Testis (tissue), 3 donors: ENCODE measurements around the gene C6orf47. TPM values are rescaled to one million over a fixed set of nuclear protein-coding genes. Genes with fewer than 3 reads are reported as not detected.

Experiments used
- DNase-seq: peaks from one replicate; pipeline ENCODE4 v3.0.0-alpha.2; 2019
- H3K27ac ChIP-seq, 2 donors: fragments of 200-600 bp; sonication (generic); one replicate each; pipeline ENCODE4 v1.5.1; 2019
- H3K27me3 ChIP-seq: fragments of 200-600 bp; sonication (generic); one replicate; pipeline ENCODE4 v1.5.1; 2019
- H3K36me3 ChIP-seq: fragments of 200-600 bp; sonication (generic); one replicate; pipeline ENCODE4 v1.5.1; 2017; ENCODE audit warnings: low read depth; ENCODE audit errors: missing control alignments
- H3K4me1 ChIP-seq: fragments of 200-600 bp; sonication (generic); one replicate; pipeline ENCODE4 v1.5.1; 2019
- H3K4me3 ChIP-seq, 2 donors: fragments of 200-600 bp; sonication (generic); one replicate each; pipeline ENCODE4 v1.5.1; 2017 to 2019
- H3K9me3 ChIP-seq: fragments of 200-600 bp; sonication (generic); one replicate; pipeline ENCODE4 v1.5.1; 2017
- POLR2A ChIP-seq: fragments of 450-650 bp; IDR thresholded peaks from one replicate; pipeline ENCODE4 v1.6.1; 2017; ENCODE audit warnings: antibody characterized with exemption, mild to moderate bottlenecking, moderate library complexity
- WGBS, 2 donors: methylation state at CpG; one replicate each; pipeline ENCODE4 v1.1.5; 2018; 5-methylcytosine and 5-hydroxymethylcytosine counted together
- intact Hi-C: fragments of 100-400 bp; cut with DNase I; formaldehyde crosslinking; loops from one replicate; pipeline ENCODE4 v1.15.1; 2023; ENCODE audit warnings: low total_unique reads
- polyA plus RNA-seq: library from polyadenylated mRNA; stranded (reverse); fragments of 350-450 nt; fragmentation: Illumina TruSeq; extraction: RNeasy Lipid Tissue Mini Kit (QIAGEN cat#74804); gene quantifications from one replicate; pipeline ENCODE4 v1.2.3, GENCODE V29; 2014; ENCODE audit warnings: low read depth, low replicate concordance; ENCODE audit not compliant: insufficient read depth
- total RNA-seq, 2 donors: library from RNA; depleted of rRNA; stranded (reverse); fragments of >200 nt; gene quantifications; one replicate each; pipeline ENCODE4 v1.2.3, GENCODE V29; 2016
- TF ChIP-seq, protein P1 (sequence below), 3 experiments: fragments of 450-650 bp in 2 of 3; fragments of 200-600 bp in 1 of 3; sonication (generic) in 1 of 3; IDR thresholded peaks; one replicate each; pipeline ENCODE4 v1.5.1; 2016 to 2019; ENCODE audit warnings: antibody characterized with exemption in 3 of 3, mild to moderate bottlenecking in 2 of 3, moderate library complexity in 1 of 3

C6orf47 gene
- total and polyA plus RNA-seq, 3 donors from 2014 or later: 11.9 to 17.8 (median 13.9) TPM

DNA sequence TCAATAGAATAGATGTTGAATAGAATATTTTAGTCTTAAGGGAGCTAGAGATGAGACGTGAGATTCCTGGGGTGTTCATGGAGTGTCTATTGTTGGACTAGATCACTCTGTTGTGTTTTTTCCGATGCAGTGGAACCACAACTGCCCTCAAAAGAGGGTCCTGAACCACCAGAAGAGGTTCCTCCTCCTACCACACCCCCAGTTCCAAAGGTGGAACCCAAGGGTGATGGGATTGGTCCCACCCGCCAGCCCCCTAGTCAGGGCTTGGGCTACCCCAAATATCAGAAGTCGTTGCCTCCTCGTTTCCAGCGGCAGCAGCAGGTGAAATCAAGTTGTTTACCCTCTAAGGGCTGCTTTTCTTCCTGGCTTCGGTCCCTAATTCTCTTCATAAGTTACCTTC lies 31.6 kb downstream of the C6orf47 start:
- TF ChIP-seq, protein P1, sequence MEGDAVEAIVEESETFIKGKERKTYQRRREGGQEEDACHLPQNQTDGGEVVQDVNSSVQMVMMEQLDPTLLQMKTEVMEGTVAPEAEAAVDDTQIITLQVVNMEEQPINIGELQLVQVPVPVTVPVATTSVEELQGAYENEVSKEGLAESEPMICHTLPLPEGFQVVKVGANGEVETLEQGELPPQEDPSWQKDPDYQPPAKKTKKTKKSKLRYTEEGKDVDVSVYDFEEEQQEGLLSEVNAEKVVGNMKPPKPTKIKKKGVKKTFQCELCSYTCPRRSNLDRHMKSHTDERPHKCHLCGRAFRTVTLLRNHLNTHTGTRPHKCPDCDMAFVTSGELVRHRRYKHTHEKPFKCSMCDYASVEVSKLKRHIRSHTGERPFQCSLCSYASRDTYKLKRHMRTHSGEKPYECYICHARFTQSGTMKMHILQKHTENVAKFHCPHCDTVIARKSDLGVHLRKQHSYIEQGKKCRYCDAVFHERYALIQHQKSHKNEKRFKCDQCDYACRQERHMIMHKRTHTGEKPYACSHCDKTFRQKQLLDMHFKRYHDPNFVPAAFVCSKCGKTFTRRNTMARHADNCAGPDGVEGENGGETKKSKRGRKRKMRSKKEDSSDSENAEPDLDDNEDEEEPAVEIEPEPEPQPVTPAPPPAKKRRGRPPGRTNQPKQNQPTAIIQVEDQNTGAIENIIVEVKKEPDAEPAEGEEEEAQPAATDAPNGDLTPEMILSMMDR (IDR thresholded peaks at IDR 0.05): no peak
- TF ChIP-seq POLR2A: no peak
- Histone ChIP-seq H3K4me3 (no peak overlapping the region), H3K9me3 (no peaks in the 10 kb centered on the region), H3K27ac (no peak overlapping the region), H3K4me1 (peaks cover 4% of the 10 kb centered on the region), H3K27me3 (no peaks in the 10 kb centered on the region), H3K36me3 (peaks cover 3% of the 10 kb centered on the region)
- no peak for DNase-seq
- intact Hi-C loops: no loop called here
- WGBS, 2 donors: 85 to 86% methylated on average over 7 of the region's 7 CpGs

DNA sequence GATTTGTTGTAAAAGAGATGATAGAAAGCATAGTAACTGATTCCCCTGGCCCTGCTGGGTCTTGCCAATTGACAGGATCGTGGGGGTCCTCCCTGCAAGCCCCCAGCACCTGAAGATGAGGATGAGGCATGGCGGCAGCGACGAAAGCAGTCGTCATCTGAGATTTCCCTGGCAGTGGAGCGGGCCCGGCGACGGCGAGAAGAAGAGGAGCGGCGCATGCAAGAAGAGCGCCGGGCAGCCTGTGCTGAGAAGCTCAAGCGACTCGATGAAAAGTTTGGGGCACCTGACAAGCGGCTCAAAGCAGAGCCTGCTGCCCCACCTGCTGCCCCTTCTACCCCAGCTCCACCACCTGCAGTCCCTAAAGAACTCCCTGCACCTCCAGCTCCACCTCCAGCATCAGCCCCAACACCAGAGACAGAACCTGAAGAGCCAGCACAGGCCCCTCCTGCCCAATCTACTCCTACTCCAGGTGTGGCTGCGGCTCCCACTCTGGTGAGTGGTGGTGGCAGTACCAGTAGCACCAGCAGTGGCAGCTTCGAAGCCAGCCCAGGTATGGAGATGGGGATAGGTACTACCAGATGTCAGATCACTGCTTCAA lies 32.8 kb downstream of the C6orf47 start:
- Histone ChIP-seq H3K27me3 (no peaks in the 10 kb centered on the region), H3K27ac (no peak overlapping the region), H3K4me3 (no peak overlapping the region), H3K4me1 (peaks cover 3% of the 10 kb centered on the region), H3K9me3 (no peaks in the 10 kb centered on the region), H3K36me3 (peaks cover 3% of the 10 kb centered on the region)
- no peak for DNase-seq
- intact Hi-C loops: no loop called here
- WGBS, 2 donors: 94 to 100% methylated on average over 3 to 19 of the region's 19 CpGs
- no peak for TF ChIP-seq POLR2A
- TF ChIP-seq, protein P1 (IDR thresholded peaks at IDR 0.05): no peak

DNA sequence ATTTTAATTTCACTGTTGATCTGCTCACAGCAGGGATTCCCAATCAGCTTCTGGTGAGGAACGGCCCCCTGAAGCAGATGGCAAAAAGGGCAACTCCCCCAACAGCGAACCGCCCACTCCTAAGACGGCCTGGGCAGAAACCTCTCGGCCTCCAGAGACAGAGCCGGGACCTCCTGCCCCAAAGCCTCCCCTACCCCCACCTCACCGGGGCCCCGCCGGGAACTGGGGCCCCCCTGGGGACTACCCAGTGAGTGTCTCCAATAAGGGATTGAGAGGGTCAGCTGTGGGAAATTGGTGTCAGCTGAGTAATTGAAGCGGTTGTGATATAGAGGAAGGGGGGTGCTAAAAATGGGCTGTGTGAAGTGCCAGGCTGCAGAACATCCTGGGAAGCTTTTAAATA lies 33.6 kb downstream of the C6orf47 start:
- Histone ChIP-seq H3K4me3 (no peak overlapping the region), H3K36me3 (peaks cover 3% of the 10 kb centered on the region), H3K27ac (no peak overlapping the region), H3K4me1 (peaks cover 9% of the 10 kb centered on the region), H3K27me3 (no peaks in the 10 kb centered on the region), H3K9me3 (no peaks in the 10 kb centered on the region)
- TF ChIP-seq POLR2A: no peak
- TF ChIP-seq, protein P1 (IDR thresholded peaks at IDR 0.05): no peak
- 86 to 94% methylated on average over 9 to 10 of the region's 10 CpGs for WGBS, 2 donors
- intact Hi-C loops: no loop called here
- DNase-seq: no peak

DNA sequence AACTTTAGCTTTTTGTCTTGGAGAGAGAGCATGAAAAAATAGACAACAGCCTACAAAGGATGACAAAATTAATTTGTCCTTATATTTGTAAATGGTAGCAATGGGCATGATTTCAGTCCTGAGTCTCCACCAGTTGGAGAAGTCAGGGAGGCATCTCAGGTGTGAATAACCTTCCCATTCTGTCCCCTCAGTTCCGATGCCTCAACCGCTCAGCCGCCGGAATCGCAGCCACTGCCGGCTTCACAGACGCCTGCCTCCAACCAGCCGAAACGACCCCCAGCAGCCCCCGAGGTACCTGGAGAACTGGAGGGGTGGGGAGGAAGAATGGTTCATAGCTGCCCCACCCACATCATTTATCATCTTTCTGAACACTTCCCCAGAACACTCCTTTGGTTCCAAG lies 36.5 kb downstream of the C6orf47 start:
- H3K4me3 ChIP-seq: no peak overlapping the region
- DNase-seq: no peak
- peaks cover 15% of the 10 kb centered on the region for H3K4me1 ChIP-seq
- no peaks in the 10 kb centered on the region for H3K9me3 ChIP-seq
- 87 to 88% methylated on average over 10 of the region's 10 CpGs for WGBS, 2 donors
- no peak for TF ChIP-seq POLR2A
- TF ChIP-seq, protein P1 (IDR thresholded peaks at IDR 0.05): no peak
- no peaks in the 10 kb centered on the region for H3K36me3 ChIP-seq
- intact Hi-C loops: no loop called here
- H3K27me3 ChIP-seq: no peaks in the 10 kb centered on the region
- H3K27ac ChIP-seq: no peak overlapping the region

DNA sequence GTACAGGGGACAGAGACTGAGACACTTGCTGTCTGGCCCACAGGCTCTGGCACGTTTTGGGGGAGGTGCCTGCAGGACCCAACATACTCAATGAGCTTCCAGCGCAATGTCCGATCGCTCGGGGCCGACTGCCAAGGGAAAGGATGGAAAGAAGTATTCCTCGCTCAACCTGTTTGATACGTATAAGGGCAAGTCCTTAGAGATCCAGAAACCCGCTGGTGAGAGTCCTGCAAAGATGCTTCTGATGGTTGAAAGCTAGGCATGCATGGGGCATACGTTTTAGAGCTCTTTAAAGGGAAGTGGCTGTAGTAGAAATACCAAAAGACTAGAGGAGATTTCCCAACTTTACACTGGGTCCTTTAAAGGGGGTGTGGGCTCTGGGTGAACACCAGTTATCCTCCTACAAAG lies 37.9 kb downstream of the C6orf47 start:
- WGBS, 2 donors: 42 to 51% methylated on average over 10 of the region's 10 CpGs
- peak overlapping the region in 1 of 2 donors; percentile 91 for H3K27ac ChIP-seq
- H3K4me1 ChIP-seq: peaks cover 15% of the 10 kb centered on the region
- no peak for DNase-seq
- TF ChIP-seq, protein P1 (IDR thresholded peaks at IDR 0.05): no peak
- no peak for TF ChIP-seq POLR2A
- no peak overlapping the region for H3K4me3 ChIP-seq
- no peaks in the 10 kb centered on the region for H3K9me3 ChIP-seq
- intact Hi-C loops: no loop called here
- H3K36me3 ChIP-seq: no peaks in the 10 kb centered on the region
- H3K27me3 ChIP-seq: no peaks in the 10 kb centered on the region
